ENCODE results near the gene BBS2.

- TF ChIP-seq POLR2A (IDR thresholded peaks at IDR 0.05; ENCODE audit: low read length) (no peak), EP300 (IDR thresholded peaks at IDR 0.05) (no peak), ELK1 (IDR thresholded peaks at IDR 0.05; ENCODE audit: low read depth, low read length) (no peak), CTCF (IDR thresholded peaks at IDR 0.05) (no peak), BCL3 (IDR thresholded peaks at IDR 0.05) (no peak), FOSL2 (IDR thresholded peaks at IDR 0.05) (no peak), FOSL2 (CRISPR knock-in tag; IDR thresholded peaks at IDR 0.05) (no peak), ZFP36 (IDR thresholded peaks at IDR 0.05; ENCODE audit: borderline replicate concordance, partially characterized antibody) (no peak)
Observed at GRCh38 chr16:56530872-56531271, 11.0 kb upstream of the BBS2 start.

Data from A549 (cell line).